Measurements from ENCODE around the gene ADCY7. TPM values are rescaled to one million over a fixed set of nuclear protein-coding genes. Genes with fewer than 3 reads are reported as not detected.

The ADCY7 gene
- total RNA-seq, 2 donors from 2014 or later: 8.5 to 17.1 TPM

GRCh38 chr16:50246299-50247122 is 19.8 kb upstream of the ADCY7 start:
- Histone ChIP-seq H3K27me3 (no peaks in the 10 kb centered on the region), H3K4me1 (peaks cover 0 to 20% of the 10 kb centered on the region in 2 donors), H3K36me3 (no peaks in the 10 kb centered on the region), H3K9me3 (no peaks in the 10 kb centered on the region), H3K4me3 (peak overlapping the region; percentile 58 to 69), H3K27ac (peak overlapping the region; percentile 35 to 69)
- peak; percentile 62 for DNase-seq (ENCODE audit: low spot score)
- TF ChIP-seq, protein P1, sequence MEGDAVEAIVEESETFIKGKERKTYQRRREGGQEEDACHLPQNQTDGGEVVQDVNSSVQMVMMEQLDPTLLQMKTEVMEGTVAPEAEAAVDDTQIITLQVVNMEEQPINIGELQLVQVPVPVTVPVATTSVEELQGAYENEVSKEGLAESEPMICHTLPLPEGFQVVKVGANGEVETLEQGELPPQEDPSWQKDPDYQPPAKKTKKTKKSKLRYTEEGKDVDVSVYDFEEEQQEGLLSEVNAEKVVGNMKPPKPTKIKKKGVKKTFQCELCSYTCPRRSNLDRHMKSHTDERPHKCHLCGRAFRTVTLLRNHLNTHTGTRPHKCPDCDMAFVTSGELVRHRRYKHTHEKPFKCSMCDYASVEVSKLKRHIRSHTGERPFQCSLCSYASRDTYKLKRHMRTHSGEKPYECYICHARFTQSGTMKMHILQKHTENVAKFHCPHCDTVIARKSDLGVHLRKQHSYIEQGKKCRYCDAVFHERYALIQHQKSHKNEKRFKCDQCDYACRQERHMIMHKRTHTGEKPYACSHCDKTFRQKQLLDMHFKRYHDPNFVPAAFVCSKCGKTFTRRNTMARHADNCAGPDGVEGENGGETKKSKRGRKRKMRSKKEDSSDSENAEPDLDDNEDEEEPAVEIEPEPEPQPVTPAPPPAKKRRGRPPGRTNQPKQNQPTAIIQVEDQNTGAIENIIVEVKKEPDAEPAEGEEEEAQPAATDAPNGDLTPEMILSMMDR (IDR thresholded peaks at IDR 0.05): no peak

- Histone ChIP-seq H3K27me3 (no peaks in the 10 kb centered on the region), H3K27ac (peak overlapping the region in 1 of 2 donors; percentile 69), H3K36me3 (no peaks in the 10 kb centered on the region), H3K9me3 (no peaks in the 10 kb centered on the region), H3K4me1 (peaks cover 0 to 20% of the 10 kb centered on the region in 2 donors), H3K4me3 (peak overlapping the region in 1 of 2 donors; percentile 69)
- DNase-seq (ENCODE audit: low spot score): peak; percentile 52
- TF ChIP-seq, protein P1 (IDR thresholded peaks at IDR 0.05): no peak
These were observed 19.0 kb upstream of the ADCY7 start for GRCh38 chr16:50247123-50247905.

DNA sequence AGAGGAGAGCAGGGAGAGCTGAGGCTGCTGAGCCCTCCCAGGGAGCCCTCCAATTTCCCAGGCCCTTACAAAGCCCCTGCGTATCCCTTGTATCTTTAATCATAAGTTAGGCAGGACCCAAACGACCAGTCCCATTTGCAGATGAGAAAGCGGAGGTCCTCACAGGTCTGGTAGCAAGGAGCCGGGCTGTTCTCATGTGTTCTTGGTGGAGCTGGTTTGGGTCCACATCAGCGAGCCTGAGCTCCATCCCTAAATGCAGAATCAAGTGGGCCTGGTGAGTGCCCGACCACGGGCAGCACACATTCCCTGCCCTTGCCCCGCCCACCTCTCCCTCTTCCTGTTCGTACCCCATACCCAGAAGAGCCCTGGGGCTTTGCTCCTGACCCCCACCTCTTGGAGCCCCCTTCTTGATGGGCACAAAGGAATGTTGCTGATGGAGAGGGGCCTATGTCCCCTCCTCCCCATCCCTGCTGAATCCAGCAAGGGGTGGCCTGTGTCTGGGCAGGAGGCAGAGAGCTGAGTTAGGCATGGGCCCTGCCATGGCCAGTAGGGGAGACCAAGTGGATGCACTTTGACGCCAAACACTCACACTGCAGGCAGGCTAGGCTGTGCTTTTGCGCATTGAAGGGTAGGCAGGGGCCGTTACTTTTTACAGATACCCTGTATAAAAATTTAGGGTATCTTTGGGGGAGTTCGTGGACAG is 18.3 kb upstream of the ADCY7 start:
- no peaks in the 10 kb centered on the region for H3K27me3 ChIP-seq
- peaks cover 0 to 20% of the 10 kb centered on the region in 2 donors for H3K4me1 ChIP-seq
- H3K9me3 ChIP-seq: no peaks in the 10 kb centered on the region
- no peak overlapping the region for H3K4me3 ChIP-seq
- TF ChIP-seq, protein P1 (IDR thresholded peaks at IDR 0.05): no peak
- peak; percentile 57 for DNase-seq (ENCODE audit: low spot score)
- no peak overlapping the region for H3K27ac ChIP-seq
- H3K36me3 ChIP-seq: no peaks in the 10 kb centered on the region

DNA sequence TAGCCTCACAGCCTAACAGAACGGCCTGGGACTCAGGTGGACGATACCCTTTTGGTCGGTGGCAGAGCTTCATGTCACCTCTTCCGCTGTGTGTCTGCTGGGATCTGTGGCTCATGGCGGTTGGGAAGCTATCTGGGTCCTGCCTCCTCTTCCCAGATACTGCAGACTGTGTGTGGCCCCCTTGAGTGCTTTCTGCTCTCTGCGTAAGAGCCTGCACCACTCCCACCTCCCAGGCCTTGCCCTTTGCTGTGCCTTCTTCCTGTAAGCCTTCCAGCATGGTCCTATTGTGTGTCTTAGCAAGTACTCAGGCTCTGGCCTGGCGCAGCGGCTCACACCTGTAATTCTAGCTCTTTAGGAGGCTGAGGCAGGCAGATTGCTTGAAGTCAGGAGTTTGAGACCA is 17.5 kb upstream of the ADCY7 start:
- TF ChIP-seq, protein P1 (IDR thresholded peaks at IDR 0.05): no peak
- no peaks in the 10 kb centered on the region for H3K27me3 ChIP-seq
- DNase-seq (ENCODE audit: low spot score): peak; percentile 56
- no peak overlapping the region for H3K4me3 ChIP-seq
- H3K27ac ChIP-seq: no peak overlapping the region
- H3K9me3 ChIP-seq: no peaks in the 10 kb centered on the region
- H3K4me1 ChIP-seq: peaks cover 0 to 20% of the 10 kb centered on the region in 2 donors
- H3K36me3 ChIP-seq: no peaks in the 10 kb centered on the region

DNA sequence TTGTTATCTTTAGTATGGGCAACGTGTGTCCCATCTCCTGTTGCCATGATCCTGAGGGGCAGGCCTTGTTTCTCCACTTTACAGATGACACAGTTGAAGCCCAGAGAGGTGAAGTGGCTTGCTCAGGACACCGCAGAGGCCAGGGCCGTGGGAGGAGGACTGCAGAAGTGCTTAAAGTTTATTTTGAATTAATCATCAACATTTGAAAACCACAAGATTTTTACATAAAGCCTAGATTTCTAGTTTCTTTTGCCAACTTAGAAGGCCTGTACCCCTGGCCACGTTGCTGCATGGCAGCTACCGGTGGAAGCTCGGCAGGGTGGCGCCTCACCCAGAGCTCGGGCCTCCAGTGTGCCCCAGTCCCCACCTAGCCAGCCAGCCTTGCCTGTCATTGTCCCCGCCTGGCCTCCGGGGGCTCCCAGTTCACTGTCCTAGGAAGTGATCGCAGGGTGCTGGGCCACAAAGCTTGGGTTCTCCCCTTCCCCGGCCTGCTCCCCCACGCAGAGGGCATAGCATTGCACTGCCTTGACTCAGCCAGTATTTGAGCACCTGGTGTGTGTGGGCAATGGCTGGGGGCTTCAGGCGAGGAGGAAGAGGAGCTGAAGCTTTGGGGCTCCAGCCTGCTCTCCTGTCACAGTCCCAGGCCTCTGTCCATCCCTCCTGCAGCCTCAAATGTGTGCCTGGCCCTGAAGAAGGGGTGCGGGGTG is 14.8 kb upstream of the ADCY7 start:
- TF ChIP-seq, protein P1 (IDR thresholded peaks at IDR 0.05): no peak
- Histone ChIP-seq H3K9me3 (no peaks in the 10 kb centered on the region), H3K4me1 (peaks cover 0 to 5% of the 10 kb centered on the region in 2 donors), H3K27me3 (no peaks in the 10 kb centered on the region), H3K27ac (no peak overlapping the region), H3K36me3 (no peaks in the 10 kb centered on the region), H3K4me3 (no peak overlapping the region)
- peak; percentile 64 for DNase-seq (ENCODE audit: low spot score)
